ENCODE data around the gene GPR42.

DNA sequence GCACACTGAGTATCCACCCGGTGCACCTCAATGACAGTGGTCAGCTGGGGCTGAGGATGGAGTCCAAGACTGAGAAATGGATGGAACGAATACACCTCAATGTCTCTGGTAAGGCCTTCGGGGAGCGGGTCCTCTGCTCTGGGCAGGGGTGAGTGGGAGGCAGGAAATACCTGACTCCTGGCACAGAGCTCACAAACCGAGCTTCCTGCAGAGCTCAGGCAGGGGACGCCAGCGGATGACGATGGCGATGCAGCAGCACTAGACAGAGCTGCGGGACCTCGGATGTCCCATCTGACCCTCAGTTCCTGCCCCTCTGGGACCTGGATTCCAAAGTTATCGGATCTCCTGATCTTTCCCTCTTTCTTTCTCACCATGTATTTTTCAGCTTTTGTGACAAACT is 38.1 kb upstream of the GPR42 start:
- TF ChIP-seq, protein P1, sequence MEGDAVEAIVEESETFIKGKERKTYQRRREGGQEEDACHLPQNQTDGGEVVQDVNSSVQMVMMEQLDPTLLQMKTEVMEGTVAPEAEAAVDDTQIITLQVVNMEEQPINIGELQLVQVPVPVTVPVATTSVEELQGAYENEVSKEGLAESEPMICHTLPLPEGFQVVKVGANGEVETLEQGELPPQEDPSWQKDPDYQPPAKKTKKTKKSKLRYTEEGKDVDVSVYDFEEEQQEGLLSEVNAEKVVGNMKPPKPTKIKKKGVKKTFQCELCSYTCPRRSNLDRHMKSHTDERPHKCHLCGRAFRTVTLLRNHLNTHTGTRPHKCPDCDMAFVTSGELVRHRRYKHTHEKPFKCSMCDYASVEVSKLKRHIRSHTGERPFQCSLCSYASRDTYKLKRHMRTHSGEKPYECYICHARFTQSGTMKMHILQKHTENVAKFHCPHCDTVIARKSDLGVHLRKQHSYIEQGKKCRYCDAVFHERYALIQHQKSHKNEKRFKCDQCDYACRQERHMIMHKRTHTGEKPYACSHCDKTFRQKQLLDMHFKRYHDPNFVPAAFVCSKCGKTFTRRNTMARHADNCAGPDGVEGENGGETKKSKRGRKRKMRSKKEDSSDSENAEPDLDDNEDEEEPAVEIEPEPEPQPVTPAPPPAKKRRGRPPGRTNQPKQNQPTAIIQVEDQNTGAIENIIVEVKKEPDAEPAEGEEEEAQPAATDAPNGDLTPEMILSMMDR (IDR thresholded peaks at IDR 0.05): no peak
- no peak for TF ChIP-seq POLR2A (IDR thresholded peaks at IDR 0.05)

Data from Peyer's patch (tissue), 4 donors.